ENCODE results near the gene VSTM2B. TPM values are rescaled to one million over a fixed set of nuclear protein-coding genes. Genes with fewer than 3 reads are reported as not detected.

The VSTM2B gene
- total and polyA plus RNA-seq, 4 donors: not detected

DNA sequence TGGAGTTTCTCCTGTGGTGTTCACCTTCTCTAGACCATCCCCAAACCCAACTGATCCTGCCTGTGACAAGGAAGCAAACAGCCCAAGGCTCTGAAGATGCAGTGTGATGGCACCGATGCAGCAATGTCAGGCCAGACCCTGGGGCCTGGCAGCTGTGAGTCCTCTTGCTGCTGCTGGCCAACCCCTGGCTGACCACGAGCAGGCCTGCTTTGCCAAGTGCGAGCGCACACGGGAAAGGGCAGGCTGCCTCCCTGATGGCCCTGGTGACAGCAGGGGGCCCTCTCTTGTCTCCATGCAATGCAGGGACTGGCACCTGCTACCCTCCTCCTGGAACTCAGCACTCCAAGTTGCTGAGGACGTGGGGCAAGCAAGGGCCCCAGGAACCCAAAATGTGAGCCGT is 5.4 kb upstream of the VSTM2B start:
- Histone ChIP-seq H3K4me3 (ENCODE audit: low read depth in 1 of 3, low read length in 3 of 3) (no peak overlapping the region), H3K27me3 (ENCODE audit: control insufficient read depth in 4 of 4, insufficient read depth in 4 of 4, low read length in 3 of 4) (peaks cover 2 to 7% (median 5%) of the 10 kb centered on the region in 4 donors), H3K4me1 (ENCODE audit: control insufficient read depth in 4 of 4, insufficient read depth in 4 of 4, low read length in 3 of 4) (peaks cover 0 to under 1% (median 0%) of the 10 kb centered on the region in 4 donors), H3K9ac (ENCODE audit: low read depth in 1 of 2, low read length in 2 of 2) (no peak overlapping the region), H3K36me3 (ENCODE audit: control insufficient read depth in 4 of 4, insufficient read depth in 3 of 4, low read depth in 1 of 4, low read length in 3 of 4) (no peaks in the 10 kb centered on the region), H3K27ac (ENCODE audit: low read depth in 1 of 2, low read length in 2 of 2) (no peak overlapping the region), H3K9me3 (ENCODE audit: control insufficient read depth in 4 of 4, low read length in 3 of 4) (no peaks in the 10 kb centered on the region)
- TF ChIP-seq, protein P1, sequence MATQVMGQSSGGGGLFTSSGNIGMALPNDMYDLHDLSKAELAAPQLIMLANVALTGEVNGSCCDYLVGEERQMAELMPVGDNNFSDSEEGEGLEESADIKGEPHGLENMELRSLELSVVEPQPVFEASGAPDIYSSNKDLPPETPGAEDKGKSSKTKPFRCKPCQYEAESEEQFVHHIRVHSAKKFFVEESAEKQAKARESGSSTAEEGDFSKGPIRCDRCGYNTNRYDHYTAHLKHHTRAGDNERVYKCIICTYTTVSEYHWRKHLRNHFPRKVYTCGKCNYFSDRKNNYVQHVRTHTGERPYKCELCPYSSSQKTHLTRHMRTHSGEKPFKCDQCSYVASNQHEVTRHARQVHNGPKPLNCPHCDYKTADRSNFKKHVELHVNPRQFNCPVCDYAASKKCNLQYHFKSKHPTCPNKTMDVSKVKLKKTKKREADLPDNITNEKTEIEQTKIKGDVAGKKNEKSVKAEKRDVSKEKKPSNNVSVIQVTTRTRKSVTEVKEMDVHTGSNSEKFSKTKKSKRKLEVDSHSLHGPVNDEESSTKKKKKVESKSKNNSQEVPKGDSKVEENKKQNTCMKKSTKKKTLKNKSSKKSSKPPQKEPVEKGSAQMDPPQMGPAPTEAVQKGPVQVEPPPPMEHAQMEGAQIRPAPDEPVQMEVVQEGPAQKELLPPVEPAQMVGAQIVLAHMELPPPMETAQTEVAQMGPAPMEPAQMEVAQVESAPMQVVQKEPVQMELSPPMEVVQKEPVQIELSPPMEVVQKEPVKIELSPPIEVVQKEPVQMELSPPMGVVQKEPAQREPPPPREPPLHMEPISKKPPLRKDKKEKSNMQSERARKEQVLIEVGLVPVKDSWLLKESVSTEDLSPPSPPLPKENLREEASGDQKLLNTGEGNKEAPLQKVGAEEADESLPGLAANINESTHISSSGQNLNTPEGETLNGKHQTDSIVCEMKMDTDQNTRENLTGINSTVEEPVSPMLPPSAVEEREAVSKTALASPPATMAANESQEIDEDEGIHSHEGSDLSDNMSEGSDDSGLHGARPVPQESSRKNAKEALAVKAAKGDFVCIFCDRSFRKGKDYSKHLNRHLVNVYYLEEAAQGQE (IDR thresholded peaks at IDR 0.05): no peak
- TF ChIP-seq YY1 (IDR thresholded peaks at IDR 0.05) (no peak), HNF4G (IDR thresholded peaks at IDR 0.05) (no peak), HNF4A (conservative IDR thresholded peaks at IDR 0.05) (no peak), MAX (IDR thresholded peaks at IDR 0.05) (no peak), RXRA (IDR thresholded peaks at IDR 0.05) (no peak), SP1 (IDR thresholded peaks at IDR 0.05) (no peak)
- DNase-seq (ENCODE audit: low spot score): no peak
- WGBS: 53% methylated on average over 7 of the region's 7 CpGs

DNA sequence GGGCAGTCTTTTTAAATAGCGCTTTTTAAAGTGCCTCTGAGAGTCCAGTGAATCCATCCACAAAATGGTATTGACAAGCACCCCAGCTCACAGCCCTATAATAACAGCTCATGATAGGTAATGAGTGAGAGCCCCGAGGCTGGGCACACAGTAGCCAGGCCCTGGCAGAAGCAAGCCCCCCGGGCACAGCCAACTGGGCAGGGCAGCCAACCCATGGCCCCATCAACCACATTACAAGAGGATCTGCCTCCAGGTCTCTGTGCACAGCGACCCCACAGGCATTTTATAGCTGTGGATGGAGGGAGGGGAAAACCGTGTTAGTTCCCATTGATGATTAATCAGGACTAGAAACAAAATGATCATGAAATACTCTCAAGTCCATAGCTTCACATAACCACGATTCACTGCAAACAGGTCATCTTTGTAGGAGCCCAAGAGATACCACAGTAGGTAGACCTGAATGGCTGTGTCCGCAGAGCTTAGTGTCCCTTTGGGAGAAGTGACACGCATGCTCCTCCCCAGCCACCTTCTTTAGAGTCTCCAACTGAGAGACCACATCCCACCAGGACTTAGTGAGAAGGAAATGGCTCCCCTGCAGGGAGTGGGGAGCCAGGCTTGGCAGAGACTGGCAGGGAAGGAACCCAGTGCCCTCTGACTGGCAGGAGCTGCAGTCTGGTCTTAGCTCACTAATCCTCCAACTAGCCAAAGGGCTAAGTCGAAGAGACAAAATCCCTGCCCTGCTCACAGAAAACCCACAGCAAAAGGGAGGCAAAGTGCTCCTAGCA is 4.3 kb upstream of the VSTM2B start:
- Histone ChIP-seq H3K27ac (ENCODE audit: low read depth in 1 of 2, low read length in 2 of 2) (no peak overlapping the region), H3K4me1 (ENCODE audit: control insufficient read depth in 4 of 4, insufficient read depth in 4 of 4, low read length in 3 of 4) (peaks cover 0 to 6% (median under 1%) of the 10 kb centered on the region in 4 donors), H3K4me3 (ENCODE audit: low read depth in 1 of 3, low read length in 3 of 3) (no peak overlapping the region), H3K27me3 (ENCODE audit: control insufficient read depth in 4 of 4, insufficient read depth in 4 of 4, low read length in 3 of 4) (peaks cover 4 to 9% (median 5%) of the 10 kb centered on the region in 4 donors), H3K9me3 (ENCODE audit: control insufficient read depth in 4 of 4, low read length in 3 of 4) (no peaks in the 10 kb centered on the region), H3K36me3 (ENCODE audit: control insufficient read depth in 4 of 4, insufficient read depth in 3 of 4, low read depth in 1 of 4, low read length in 3 of 4) (no peaks in the 10 kb centered on the region), H3K9ac (ENCODE audit: low read depth in 1 of 2, low read length in 2 of 2) (no peak overlapping the region)
- WGBS: 61% methylated on average over 9 of the region's 9 CpGs
- TF ChIP-seq SP1 (IDR thresholded peaks at IDR 0.05) (no peak), EGR1 (IDR thresholded peaks at IDR 0.05; ENCODE audit: low read depth in 2 of 2) (no peak), HNF4A (conservative IDR thresholded peaks at IDR 0.05) (no peak), NR2F2 (IDR thresholded peaks at IDR 0.05) (no peak), YY1 (IDR thresholded peaks at IDR 0.05) (no peak), TAF1 (conservative IDR thresholded peaks at IDR 0.05) (no peak), HNF4G (IDR thresholded peaks at IDR 0.05) (no peak), RAD21 (IDR thresholded peaks at IDR 0.05) (no peak), FOXA2 (IDR thresholded peaks at IDR 0.05) (no peak), FOXA1 (IDR thresholded peaks at IDR 0.05) (no peak), GABPA (IDR thresholded peaks at IDR 0.05 in 1 of 2, conservative IDR thresholded peaks at IDR 0.05 in 1 of 2) (no peak), MAX (IDR thresholded peaks at IDR 0.05) (no peak), JUND (IDR thresholded peaks at IDR 0.05) (no peak)
- TF ChIP-seq, protein P2, sequence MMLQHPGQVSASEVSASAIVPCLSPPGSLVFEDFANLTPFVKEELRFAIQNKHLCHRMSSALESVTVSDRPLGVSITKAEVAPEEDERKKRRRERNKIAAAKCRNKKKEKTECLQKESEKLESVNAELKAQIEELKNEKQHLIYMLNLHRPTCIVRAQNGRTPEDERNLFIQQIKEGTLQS (IDR thresholded peaks at IDR 0.05): no peak
- TF ChIP-seq, protein P1 (IDR thresholded peaks at IDR 0.05): no peak
- TF ChIP-seq, protein P3, sequence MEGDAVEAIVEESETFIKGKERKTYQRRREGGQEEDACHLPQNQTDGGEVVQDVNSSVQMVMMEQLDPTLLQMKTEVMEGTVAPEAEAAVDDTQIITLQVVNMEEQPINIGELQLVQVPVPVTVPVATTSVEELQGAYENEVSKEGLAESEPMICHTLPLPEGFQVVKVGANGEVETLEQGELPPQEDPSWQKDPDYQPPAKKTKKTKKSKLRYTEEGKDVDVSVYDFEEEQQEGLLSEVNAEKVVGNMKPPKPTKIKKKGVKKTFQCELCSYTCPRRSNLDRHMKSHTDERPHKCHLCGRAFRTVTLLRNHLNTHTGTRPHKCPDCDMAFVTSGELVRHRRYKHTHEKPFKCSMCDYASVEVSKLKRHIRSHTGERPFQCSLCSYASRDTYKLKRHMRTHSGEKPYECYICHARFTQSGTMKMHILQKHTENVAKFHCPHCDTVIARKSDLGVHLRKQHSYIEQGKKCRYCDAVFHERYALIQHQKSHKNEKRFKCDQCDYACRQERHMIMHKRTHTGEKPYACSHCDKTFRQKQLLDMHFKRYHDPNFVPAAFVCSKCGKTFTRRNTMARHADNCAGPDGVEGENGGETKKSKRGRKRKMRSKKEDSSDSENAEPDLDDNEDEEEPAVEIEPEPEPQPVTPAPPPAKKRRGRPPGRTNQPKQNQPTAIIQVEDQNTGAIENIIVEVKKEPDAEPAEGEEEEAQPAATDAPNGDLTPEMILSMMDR (IDR thresholded peaks at IDR 0.05; ENCODE audit: low read depth, low read length, missing input control): no peak
- no peak for DNase-seq (ENCODE audit: low spot score)
